IgD-negative memory B cell (primary cell): Measurements from ENCODE around the gene TLE4. TPM values are rescaled to one million over a fixed set of nuclear protein-coding genes. Genes with fewer than 3 reads are reported as not detected.

Source experiments
- H3K27ac Mint-ChIP-seq, 3 donors: one replicate each; pipeline ENCODE4 v1.8.0; 2020 to 2022; ENCODE audit warnings: mild to moderate bottlenecking in 3 of 3, mixed read lengths in 3 of 3, moderate library complexity in 1 of 3
- H3K27me3 Mint-ChIP-seq: one replicate; pipeline ENCODE4 v1.8.0; 2021; ENCODE audit warnings: mixed read lengths
- H3K36me3 Mint-ChIP-seq: one replicate; pipeline ENCODE4 v1.8.0; 2020; ENCODE audit warnings: mild to moderate bottlenecking, mixed read lengths
- H3K4me1 Mint-ChIP-seq, 3 donors: one replicate each; pipeline ENCODE4 v1.8.0; 2020 to 2022; ENCODE audit warnings: mixed read lengths in 3 of 3, mild to moderate bottlenecking in 1 of 3
- H3K4me3 Mint-ChIP-seq, 4 donors: one replicate each; pipeline ENCODE4 v1.8.0; 2020 to 2022; ENCODE audit warnings: mild to moderate bottlenecking in 4 of 4, mixed read lengths in 4 of 4, moderate library complexity in 3 of 4
- H3K9me3 Mint-ChIP-seq, 3 donors: one replicate each; pipeline ENCODE4 v1.8.0; 2020 to 2021; ENCODE audit warnings: mixed read lengths in 3 of 3, mild to moderate bottlenecking in 1 of 3
- polyA plus RNA-seq: library from polyadenylated mRNA; unstranded; fragments of 300-500 nt; fragmentation: Illumina TruSeq; gene quantifications from one replicate; pipeline ENCODE4 v1.2.3, GENCODE V29; 2021

Gene TLE4
- polyA plus RNA-seq, 1 donor from 2014 or later, result 20.4 TPM

- peaks cover 3% of the 10 kb centered on the region for H3K36me3 Mint-ChIP-seq
- H3K27ac Mint-ChIP-seq, result no peak overlapping the region
- H3K27me3 Mint-ChIP-seq, result no peaks in the 10 kb centered on the region
- no peaks in the 10 kb centered on the region for H3K9me3 Mint-ChIP-seq
- H3K4me3 Mint-ChIP-seq, result no peak overlapping the region
- peaks cover 59 to 73% (median 70%) of the 10 kb centered on the region in 3 donors for H3K4me1 Mint-ChIP-seq
Observed at GRCh38 chr9:79579624-79580023, 7.9 kb downstream of the TLE4 start.

GRCh38 chr9:79580055-79580454 lies 8.3 kb downstream of the TLE4 start:
- H3K27me3 Mint-ChIP-seq, result no peaks in the 10 kb centered on the region
- peaks cover 3% of the 10 kb centered on the region for H3K36me3 Mint-ChIP-seq
- H3K27ac Mint-ChIP-seq, result peak overlapping the region in 1 of 3 donors; percentile 81
- H3K4me3 Mint-ChIP-seq, result no peak overlapping the region
- no peaks in the 10 kb centered on the region for H3K9me3 Mint-ChIP-seq
- H3K4me1 Mint-ChIP-seq, result peaks cover 59 to 73% (median 71%) of the 10 kb centered on the region in 3 donors

- peaks cover 51 to 66% (median 64%) of the 10 kb centered on the region in 3 donors for H3K4me1 Mint-ChIP-seq
- peaks cover 4% of the 10 kb centered on the region for H3K36me3 Mint-ChIP-seq
- no peaks in the 10 kb centered on the region for H3K9me3 Mint-ChIP-seq
- no peak overlapping the region for H3K27ac Mint-ChIP-seq
- no peaks in the 10 kb centered on the region for H3K27me3 Mint-ChIP-seq
- no peak overlapping the region for H3K4me3 Mint-ChIP-seq
Observed at GRCh38 chr9:79581388-79581787, 9.6 kb downstream of the TLE4 start.

GRCh38 chr9:79581794-79582193 lies 10.0 kb downstream of the TLE4 start:
- Mint-ChIP-seq H3K36me3 (peaks cover 2% of the 10 kb centered on the region), H3K4me1 (peaks cover 50 to 63% (median 60%) of the 10 kb centered on the region in 3 donors)

GRCh38 chr9:79583952-79584654 lies 12.3 kb downstream of the TLE4 start:
- Mint-ChIP-seq H3K4me1 (peaks cover 39 to 53% (median 52%) of the 10 kb centered on the region in 3 donors), H3K27ac (peak overlapping the region in 1 of 3 donors; percentile 11), H3K27me3 (no peaks in the 10 kb centered on the region), H3K36me3 (peaks cover 2% of the 10 kb centered on the region), H3K4me3 (peak overlapping the region in 3 of 4 donors; percentile 9 to 30 (median 18)), H3K9me3 (no peaks in the 10 kb centered on the region)

More at GRCh38 chr9:79581794-79582193, 10.0 kb downstream of the TLE4 start:
- Mint-ChIP-seq H3K27ac (peak overlapping the region in 1 of 3 donors; percentile 2), H3K27me3 (no peaks in the 10 kb centered on the region), H3K4me3 (peak overlapping the region in 1 of 4 donors; percentile 1), H3K9me3 (no peaks in the 10 kb centered on the region)

- peaks cover 39 to 55% (median 53%) of the 10 kb centered on the region in 3 donors for H3K4me1 Mint-ChIP-seq
- H3K27me3 Mint-ChIP-seq, result no peaks in the 10 kb centered on the region
- H3K27ac Mint-ChIP-seq, result no peak overlapping the region
- H3K4me3 Mint-ChIP-seq, result peak overlapping the region in 1 of 4 donors; percentile 30
- H3K9me3 Mint-ChIP-seq, result no peaks in the 10 kb centered on the region
- peaks cover 2% of the 10 kb centered on the region for H3K36me3 Mint-ChIP-seq
Observed at GRCh38 chr9:79584655-79584982, 12.9 kb downstream of the TLE4 start.

GRCh38 chr9:79588488-79589223 lies 16.9 kb downstream of the TLE4 start:
- peaks cover 36 to 57% (median 51%) of the 10 kb centered on the region in 3 donors for H3K4me1 Mint-ChIP-seq
- peaks cover 2% of the 10 kb centered on the region for H3K36me3 Mint-ChIP-seq
- no peak overlapping the region for H3K4me3 Mint-ChIP-seq
- H3K27ac Mint-ChIP-seq, result no peak overlapping the region
- no peaks in the 10 kb centered on the region for H3K27me3 Mint-ChIP-seq
- no peaks in the 10 kb centered on the region for H3K9me3 Mint-ChIP-seq

GRCh38 chr9:79591458-79591857 lies 19.7 kb downstream of the TLE4 start:
- Mint-ChIP-seq H3K4me1 (peaks cover 30 to 54% (median 48%) of the 10 kb centered on the region in 3 donors), H3K9me3 (no peaks in the 10 kb centered on the region), H3K36me3 (peaks cover 2% of the 10 kb centered on the region), H3K27me3 (no peaks in the 10 kb centered on the region), H3K27ac (peak overlapping the region in 2 of 3 donors; percentile 19 to 20), H3K4me3 (peak overlapping the region in 1 of 4 donors; percentile 11)

GRCh38 chr9:79592726-79593493 lies 21.1 kb downstream of the TLE4 start:
- Mint-ChIP-seq H3K36me3 (peaks cover 2% of the 10 kb centered on the region), H3K27ac (peak overlapping the region in 2 of 3 donors; percentile 17 to 26), H3K4me1 (peaks cover 35 to 56% (median 50%) of the 10 kb centered on the region in 3 donors), H3K4me3 (peak overlapping the region in 2 of 4 donors; percentile 25 to 42), H3K9me3 (no peaks in the 10 kb centered on the region), H3K27me3 (no peaks in the 10 kb centered on the region)

GRCh38 chr9:79598562-79599345 lies 27.0 kb downstream of the TLE4 start:
- H3K27ac Mint-ChIP-seq, result peak overlapping the region in 1 of 3 donors; percentile 84
- H3K9me3 Mint-ChIP-seq, result peaks cover 3 to 15% (median 7%) of the 10 kb centered on the region in 3 donors
- no peak overlapping the region for H3K4me3 Mint-ChIP-seq
- no peaks in the 10 kb centered on the region for H3K27me3 Mint-ChIP-seq
- H3K4me1 Mint-ChIP-seq, result peaks cover 26 to 39% (median 32%) of the 10 kb centered on the region in 3 donors
- peaks cover 13% of the 10 kb centered on the region for H3K36me3 Mint-ChIP-seq

GRCh38 chr9:79600466-79600865 lies 28.7 kb downstream of the TLE4 start:
- H3K9me3 Mint-ChIP-seq, result peaks cover 3 to 15% (median 7%) of the 10 kb centered on the region in 3 donors
- H3K4me1 Mint-ChIP-seq, result peaks cover 20 to 31% (median 23%) of the 10 kb centered on the region in 3 donors
- peaks cover 11% of the 10 kb centered on the region for H3K36me3 Mint-ChIP-seq
- H3K27me3 Mint-ChIP-seq, result no peaks in the 10 kb centered on the region
- no peak overlapping the region for H3K27ac Mint-ChIP-seq
- no peak overlapping the region for H3K4me3 Mint-ChIP-seq

- Mint-ChIP-seq H3K36me3 (peaks cover 9% of the 10 kb centered on the region), H3K27ac (no peak overlapping the region), H3K27me3 (no peaks in the 10 kb centered on the region), H3K9me3 (peaks cover 3 to 15% (median 7%) of the 10 kb centered on the region in 3 donors), H3K4me3 (no peak overlapping the region), H3K4me1 (peaks cover 19 to 26% (median 23%) of the 10 kb centered on the region in 3 donors)
Observed at GRCh38 chr9:79603222-79603920, 31.6 kb downstream of the TLE4 start.

GRCh38 chr9:79604149-79604548 lies 32.4 kb downstream of the TLE4 start:
- Mint-ChIP-seq H3K36me3 (peaks cover 6% of the 10 kb centered on the region), H3K27me3 (no peaks in the 10 kb centered on the region), H3K4me3 (no peak overlapping the region), H3K4me1 (peaks cover 17 to 21% (median 18%) of the 10 kb centered on the region in 3 donors), H3K9me3 (peaks cover 3 to 15% (median 7%) of the 10 kb centered on the region in 3 donors), H3K27ac (no peak overlapping the region)
